Left renal cortex interstitium (tissue), 4 donors: ENCODE measurements around the gene TARBP1. TPM values are rescaled to one million over a fixed set of nuclear protein-coding genes. Genes with fewer than 3 reads are reported as not detected.
"Not testable (repeated sequence)": the region's sequence is repeated elsewhere in the genome, so short reads cannot be mapped to it uniquely, and the experiment has no call there.

Experiments
- DNase-seq, 4 donors: peaks; one replicate each; pipeline ENCODE4 v3.0.0-alpha.2; 2013; ENCODE audit warnings: low read depth in 4 of 4, low spot score in 2 of 4, missing footprints in 1 of 4
- polyA plus RNA-seq, 4 donors: library from polyadenylated mRNA; unstranded; fragments of 120-200 nt; gene quantifications; one replicate each; pipeline ENCODE4 v1.2.1, GENCODE V29; 2013; ENCODE audit not compliant: insufficient read length in 4 of 4

Gene TARBP1, protein sequence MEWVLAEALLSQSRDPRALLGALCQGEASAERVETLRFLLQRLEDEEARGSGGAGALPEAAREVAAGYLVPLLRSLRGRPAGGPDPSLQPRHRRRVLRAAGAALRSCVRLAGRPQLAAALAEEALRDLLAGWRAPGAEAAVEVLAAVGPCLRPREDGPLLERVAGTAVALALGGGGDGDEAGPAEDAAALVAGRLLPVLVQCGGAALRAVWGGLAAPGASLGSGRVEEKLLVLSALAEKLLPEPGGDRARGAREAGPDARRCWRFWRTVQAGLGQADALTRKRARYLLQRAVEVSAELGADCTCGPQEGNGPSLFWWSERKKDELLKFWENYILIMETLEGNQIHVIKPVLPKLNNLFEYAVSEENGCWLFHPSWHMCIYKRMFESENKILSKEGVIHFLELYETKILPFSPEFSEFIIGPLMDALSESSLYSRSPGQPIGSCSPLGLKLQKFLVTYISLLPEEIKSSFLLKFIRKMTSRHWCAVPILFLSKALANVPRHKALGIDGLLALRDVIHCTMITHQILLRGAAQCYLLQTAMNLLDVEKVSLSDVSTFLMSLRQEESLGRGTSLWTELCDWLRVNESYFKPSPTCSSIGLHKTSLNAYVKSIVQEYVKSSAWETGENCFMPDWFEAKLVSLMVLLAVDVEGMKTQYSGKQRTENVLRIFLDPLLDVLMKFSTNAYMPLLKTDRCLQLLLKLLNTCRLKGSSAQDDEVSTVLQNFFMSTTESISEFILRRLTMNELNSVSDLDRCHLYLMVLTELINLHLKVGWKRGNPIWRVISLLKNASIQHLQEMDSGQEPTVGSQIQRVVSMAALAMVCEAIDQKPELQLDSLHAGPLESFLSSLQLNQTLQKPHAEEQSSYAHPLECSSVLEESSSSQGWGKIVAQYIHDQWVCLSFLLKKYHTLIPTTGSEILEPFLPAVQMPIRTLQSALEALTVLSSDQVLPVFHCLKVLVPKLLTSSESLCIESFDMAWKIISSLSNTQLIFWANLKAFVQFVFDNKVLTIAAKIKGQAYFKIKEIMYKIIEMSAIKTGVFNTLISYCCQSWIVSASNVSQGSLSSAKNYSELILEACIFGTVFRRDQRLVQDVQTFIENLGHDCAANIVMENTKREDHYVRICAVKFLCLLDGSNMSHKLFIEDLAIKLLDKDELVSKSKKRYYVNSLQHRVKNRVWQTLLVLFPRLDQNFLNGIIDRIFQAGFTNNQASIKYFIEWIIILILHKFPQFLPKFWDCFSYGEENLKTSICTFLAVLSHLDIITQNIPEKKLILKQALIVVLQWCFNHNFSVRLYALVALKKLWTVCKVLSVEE (N-terminal part only)
- polyA plus RNA-seq = 100 to 1,000 TPM in 1 of 4 donors, 10 to 100 TPM in 3; 33.6 to 115 (median 63.9) TPM

DNA sequence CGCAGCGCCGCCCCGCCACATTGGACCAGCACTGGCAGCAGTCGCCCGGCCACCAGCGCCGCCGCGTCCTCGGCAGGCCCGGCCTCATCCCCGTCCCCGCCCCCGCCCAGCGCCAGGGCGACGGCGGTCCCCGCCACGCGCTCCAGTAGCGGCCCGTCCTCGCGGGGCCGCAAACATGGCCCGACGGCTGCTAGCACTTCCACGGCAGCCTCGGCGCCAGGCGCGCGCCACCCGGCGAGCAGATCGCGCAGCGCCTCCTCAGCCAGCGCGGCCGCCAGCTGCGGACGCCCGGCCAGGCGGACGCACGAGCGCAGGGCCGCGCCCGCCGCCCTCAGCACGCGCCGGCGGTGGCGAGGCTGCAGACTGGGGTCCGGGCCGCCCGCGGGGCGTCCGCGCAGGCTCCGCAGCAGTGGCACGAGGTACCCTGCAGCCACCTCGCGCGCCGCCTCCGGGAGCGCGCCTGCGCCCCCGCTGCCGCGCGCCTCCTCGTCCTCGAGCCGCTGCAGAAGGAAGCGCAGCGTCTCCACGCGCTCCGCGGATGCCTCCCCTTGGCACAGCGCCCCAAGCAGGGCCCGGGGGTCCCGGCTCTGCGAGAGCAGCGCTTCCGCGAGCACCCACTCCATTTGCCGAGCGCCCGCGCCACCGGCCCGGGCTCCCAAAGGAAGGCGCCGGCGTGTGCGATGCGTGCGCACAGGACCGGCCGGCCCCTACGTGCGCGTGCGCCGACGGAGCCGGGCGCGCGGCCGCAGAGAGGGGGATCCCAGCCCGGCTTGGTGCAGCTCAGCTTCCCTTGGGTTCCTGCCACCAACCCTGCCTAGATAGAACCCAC, at the start of gene TARBP1:
Gene TARBP1 (minus strand): TSS at position 699 of the 829 bp plus-strand sequence. CDS start 76 bp downstream, at position 623.
- DNase-seq = peak in 2 of 4 donors; percentile 68

DNA sequence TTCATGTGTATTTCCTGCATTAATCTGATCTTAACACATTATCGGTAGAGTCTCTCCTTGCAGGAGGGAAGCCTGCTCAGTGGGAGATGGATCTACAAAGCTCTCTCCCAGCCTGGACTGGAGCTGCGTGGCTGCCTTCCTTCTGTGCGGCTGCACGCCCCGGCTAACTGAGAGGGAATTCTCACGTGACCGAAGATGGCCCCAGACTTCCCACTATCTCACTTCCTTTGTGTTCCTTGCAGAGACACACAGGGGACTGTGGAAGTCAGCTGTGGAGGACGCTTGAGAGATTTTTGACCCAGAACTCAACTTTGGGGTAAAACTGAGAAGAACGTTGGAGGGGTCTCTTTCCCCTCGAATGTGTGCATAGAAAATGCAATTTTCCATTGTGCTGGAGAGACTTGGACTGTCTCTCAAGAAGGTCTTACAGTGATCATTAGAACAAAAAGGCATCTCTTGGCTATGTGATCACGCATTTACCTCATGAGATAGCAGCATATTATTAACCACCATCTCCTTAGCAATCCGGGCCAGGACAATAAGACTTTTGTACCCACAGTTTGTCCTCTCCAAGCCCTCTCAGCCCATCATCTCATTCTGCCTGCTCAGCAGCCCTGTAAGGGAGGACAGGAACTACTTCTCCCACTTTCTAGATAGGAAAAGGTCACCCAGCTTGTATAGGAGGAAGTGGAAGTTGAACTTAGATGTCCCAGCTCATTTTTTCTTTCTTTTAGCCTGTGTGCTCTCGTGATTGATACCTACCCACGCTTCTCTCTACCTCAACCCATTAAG, 49.3 kb upstream of the TARBP1 start:
- no peak for DNase-seq

DNA sequence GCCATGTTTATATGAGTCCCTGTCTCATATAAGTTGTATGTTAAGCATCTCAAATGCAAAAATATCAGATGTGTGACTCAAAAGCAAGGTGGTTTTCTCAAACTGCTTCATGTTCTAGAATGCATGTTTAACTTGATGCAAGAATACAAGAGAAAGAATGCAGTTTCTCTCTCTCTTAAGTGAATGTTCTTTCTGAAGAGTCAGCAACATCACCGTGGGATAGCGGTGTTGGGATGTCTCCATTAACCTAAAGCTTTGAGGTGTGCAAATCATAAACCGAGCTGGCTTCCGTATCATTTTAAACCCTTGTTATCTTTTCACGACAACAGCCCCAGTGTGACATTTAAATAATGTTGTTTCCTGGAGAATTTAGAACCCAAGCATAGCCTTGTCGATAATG, 48.4 kb upstream of the TARBP1 start:
- DNase-seq = no peak

DNA sequence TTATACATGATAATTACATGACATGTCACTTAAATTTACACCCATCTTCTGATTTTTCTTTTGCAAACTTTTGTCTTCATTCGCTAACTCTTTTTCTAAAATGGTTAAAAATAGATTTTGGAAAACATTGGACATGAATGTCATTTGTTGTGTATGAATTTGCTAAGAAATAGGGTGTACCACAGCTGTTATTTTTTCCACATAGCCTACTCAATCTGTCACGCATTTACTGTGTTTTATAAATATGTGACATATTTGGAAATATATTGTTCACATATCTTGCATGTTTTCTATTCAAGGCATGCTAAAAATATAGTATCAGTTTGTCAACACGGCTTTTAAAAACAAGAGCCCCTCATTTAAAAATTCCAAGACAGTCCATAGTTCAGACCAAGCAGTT, 47.9 kb upstream of the TARBP1 start:
- DNase-seq = no peak

DNA sequence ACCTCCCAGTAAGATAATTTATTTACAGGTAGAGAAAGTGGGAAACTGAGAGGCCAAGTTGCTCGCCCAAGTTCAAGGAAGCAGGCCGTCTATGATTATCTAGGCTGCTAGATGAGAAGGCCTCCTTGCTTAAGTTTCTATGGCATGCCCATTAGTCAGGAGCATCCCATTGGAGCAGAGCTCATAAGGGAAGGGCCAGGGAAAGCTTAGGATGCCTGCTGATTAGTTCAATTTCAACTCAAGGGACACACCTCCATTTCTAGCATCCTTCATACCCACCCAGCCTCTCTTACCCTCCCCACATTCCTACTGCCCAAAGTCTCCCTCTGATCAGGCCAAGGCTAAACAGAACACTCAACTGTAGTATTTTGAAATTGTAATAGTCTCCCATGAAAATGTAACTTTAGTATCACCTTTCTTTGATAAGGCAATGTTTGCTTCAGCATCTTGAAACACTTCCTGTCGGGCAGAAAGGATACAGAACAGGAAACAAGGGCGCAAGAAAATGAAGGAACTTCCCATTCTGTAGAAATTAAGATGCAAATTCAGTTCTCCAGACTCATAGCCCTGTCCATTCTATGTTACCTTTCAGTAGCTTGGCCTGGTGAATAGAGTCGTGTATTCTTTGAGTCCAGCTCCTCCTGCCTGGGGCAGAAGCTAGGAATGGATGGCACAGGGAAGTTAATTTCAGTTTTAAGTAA, 46.3 kb upstream of the TARBP1 start:
- DNase-seq = no peak

DNA sequence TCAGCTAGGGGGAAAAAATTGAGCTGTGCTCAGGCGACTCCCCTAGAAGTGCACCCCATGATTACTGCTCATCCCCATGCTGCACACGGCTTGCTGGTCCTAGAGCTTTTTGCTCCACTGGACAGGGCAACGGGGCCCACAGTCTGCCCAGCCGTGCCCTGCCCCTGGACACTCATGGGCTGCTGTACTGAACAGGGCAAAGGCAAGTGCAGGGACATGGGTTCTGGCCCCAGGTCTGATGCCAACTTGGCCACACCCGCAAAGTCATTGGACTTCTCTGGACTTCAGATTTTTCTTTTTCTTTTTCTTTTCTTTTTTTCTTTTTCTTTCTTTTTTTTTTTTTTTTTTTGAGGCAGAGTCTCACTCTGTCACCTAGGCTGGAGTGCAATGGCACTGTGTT, 42.9 kb upstream of the TARBP1 start:
- DNase-seq = no peak

DNA sequence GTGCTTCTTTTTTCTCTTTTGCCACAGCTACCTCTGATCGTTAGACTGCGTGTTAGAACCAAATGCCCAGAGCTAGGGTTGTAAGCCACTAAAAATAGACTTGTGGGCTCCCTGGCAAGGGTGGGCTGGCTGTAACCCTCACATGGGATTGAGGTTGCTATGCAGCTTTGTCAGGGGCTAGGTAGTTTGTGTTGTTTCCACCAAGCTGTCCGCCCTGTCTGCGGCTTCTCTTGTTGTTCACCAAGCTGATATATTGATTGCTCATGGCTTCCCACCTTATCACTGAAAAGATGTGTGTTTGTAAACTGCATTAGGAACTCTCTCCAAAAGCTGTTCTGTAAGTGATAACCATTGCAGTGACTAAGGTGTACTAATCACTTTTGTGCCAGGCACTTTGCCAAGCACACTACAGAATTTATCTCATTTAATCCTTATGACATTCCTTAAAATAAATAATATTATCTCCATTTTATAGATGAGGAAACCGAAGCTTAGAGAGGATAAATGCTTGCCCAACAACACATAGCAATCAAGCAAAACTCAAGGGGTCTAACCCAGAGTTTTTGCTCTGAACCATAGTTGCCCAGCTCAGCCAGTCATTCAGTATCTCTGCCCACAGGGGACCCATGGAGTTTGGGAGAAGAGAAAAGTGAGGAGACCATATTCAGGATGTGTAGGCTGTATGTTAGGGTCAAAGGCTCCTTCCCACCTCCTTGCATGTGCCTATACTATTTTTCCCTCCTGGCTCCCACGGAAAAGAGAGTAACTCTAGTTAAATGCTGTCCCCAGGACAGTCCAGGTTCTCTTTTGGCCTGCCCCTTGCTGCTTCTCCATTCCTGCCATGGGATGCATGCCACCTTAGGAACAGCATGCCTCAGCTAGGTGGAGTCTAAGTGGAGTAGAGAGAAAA, 42.2 kb upstream of the TARBP1 start:
- no peak for DNase-seq

DNA sequence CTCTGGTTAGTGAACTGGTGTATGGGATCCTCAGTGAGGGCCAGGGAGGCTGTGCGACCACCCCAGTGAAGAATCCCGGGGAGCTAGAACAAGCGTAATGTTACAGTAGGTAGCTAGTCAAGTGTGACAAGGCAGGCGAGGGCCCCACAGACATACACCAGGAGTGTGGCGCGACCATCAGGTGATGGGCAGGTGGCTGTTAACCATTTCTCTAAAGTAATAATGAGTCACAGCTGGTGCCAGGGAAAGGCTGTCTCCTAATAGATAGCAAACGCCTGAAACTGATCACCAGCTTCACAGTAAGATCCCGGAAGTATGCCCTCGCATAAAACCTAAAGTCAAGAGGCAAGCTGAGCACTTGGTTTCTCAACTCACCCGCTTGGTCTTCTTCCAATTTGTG, 40.5 kb upstream of the TARBP1 start:
- no peak for DNase-seq

DNA sequence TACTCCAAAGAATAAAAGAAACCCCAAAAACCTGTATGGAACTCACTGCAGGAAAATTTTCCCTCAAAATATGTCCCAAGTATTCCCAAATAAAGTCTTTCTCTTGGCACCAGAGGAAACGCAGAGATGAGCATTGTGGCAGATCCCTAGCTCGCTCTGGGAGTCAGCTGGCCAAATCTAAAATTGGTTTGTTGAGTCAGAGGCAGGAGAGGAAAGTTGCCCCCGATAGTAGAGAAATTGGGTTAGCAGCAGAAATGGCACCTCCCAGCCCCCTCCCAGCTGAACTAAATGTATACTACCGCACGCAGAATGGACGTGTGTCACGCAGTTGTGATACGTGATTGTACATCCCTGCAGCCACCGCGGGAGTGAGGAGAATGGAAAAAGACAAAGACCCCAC, 39.9 kb upstream of the TARBP1 start:
- no peak for DNase-seq

DNA sequence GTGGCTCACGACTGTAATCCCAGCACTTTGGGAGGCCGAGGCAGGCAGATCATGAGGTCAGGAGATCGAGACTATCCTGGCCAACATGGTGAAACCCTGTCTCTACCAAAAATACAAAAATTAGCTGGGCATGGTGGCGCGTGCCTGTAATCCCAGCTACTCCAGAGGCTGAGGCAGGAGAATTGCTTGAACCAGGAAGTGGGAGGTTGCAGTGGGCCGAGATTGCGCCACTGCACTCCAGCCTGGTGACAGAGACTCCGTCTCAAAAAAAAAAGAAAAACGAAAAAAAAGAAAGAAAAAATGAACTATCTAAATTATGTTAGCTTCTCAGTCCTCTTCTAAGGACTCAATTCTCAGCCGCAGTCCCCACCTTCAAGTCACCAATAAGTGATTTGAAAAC, 39.1 kb upstream of the TARBP1 start:
- not testable (repeated sequence) for DNase-seq

DNA sequence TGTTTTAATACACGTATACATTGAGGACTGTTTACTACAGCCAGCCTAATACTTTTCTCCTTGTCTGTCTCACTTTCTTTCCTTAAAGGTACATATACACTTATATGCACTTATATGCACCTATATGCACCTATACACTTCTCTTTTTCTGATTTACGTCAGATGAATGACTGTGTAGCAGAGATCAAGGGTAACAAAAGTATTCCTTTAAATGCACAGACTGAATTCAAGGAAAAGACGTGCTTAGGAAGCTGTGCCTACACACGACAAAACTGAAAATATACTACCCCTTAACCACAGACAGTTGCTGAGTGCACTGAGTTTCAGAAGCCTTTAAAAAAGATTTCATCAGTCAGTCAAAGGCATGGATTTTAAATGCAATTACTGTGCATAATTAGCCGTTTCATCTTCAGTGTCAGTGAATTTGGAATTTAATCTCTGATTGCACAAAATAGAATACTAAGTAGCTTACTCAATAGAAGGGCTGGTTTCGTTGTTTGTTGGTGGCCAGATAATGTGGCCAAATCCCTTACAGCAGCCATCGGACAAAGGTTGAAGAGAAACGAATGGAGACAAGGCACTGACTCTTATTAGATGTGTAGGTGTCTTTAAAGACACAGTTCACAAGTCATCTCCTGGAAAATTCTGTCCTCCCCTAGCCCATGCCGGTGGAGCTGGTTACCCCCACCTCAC, 38.3 kb upstream of the TARBP1 start:
- no peak for DNase-seq

DNA sequence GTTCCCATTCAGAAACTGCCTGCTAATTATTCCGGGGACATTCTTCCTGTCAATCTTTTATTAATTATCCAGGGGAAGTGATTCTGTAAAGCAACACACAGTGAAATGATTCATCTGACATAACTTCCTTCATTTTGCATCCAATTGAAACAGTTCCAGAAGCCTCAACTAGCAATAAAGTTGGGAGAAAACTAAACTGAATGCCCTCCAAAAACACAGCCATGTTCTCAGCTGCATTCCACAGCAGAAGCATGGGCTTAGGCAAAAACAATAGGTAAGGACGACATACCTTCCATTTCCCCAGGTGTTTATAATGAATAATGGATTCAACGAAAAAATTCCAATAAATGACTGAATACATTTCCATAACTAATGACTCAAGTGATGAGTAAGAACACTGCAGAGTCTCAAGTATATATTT, 36.9 kb upstream of the TARBP1 start:
- DNase-seq = no peak

DNA sequence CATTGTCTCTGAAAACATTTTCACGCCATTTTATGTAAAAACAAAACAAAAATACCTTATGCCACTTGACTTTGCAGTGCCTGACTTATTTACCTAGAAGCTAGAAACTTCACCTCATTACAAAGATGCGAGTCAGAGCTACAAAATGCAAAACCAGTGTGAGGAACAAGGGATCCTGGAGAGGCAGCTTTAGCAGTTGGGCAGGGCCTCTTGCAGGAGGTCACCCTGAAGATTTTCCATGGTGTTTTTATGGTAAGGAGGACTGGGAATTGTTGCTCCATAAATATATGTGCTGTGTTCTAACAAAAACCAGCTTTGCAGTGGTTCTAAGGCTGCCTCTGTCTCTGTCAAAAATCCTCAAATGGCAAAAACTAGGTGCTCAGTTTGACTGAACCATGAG, 36.4 kb upstream of the TARBP1 start:
- DNase-seq = no peak

DNA sequence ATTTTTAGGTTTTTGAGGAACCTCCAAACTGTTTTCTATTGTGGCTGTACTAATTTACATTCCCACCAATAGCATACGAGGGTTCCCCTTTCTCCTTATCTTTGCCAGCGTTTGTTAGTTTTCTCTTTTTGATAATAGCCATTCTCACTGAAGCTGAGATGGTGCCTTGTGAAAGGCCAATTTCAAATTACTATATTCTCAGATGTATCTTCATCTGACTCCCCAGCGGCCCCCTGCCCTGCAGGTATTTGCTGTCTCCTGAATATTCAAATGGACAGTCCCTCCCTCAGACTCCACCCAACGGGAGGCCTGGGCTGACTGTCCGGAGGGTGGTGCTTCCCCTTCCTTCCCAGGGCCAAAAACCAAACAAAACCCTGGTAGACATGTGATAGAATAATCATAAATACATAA, 33.5 kb upstream of the TARBP1 start:
- DNase-seq = no peak

DNA sequence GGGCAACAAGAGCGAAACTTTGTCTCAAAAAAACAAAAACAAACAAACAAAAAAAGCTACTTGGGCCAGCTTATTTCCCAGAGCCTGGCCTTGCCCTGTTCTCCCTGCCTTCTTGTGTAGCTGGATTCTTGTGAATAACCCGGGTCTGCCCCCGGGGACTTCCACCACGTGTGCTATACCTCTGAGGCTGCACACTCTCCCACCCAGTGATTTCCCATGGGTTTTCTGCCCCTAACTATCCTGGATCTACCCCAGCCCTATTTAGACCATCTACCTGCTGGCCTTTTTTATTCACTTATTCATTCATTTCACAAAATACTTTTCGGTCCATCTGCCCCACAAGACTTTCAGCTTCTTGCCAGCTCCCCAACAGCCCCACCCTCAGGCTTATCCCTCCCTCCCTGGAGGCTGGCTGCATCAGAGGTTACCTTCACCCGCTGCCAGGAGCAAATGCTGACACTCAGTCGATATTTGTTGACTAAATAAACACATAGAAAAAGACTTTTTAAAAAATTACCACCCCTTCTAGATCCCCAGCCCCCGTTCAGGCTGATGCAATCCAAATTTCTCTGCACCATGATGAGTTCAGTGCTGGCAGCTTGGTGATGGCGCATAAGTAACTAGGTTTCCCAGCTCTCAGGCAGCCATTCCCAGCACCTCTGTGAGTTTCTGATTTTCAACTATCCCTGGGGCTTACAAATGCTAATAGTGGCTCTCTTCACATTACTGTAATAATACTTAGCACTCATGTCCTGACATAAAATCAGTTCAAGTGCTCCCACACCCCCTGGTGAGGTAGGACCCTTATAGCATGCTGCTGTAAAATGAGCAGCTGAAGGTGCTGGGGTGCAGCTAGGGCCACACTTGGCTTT, 30.7 kb upstream of the TARBP1 start:
- DNase-seq = no peak
